Stimulated activated CD8-positive, alpha-beta memory T cell treated with anti-CD3 and anti-CD28 coated beads, Interleukin-15, amount 100 ng/mL, for 4 hours (primary cell): ENCODE data around the gene PPFIBP1.

Experiments used
- DNase-seq, 2 donors: peaks; one replicate each; pipeline ENCODE4 v3.0.0-alpha.2; 2020; ENCODE audit warnings: low read depth in 2 of 2

PPFIBP1 gene

GRCh38 chr12:27665704-27666103, 141.7 kb downstream of the PPFIBP1 start:
- DNase-seq, result no peak

GRCh38 chr12:27666510-27666909, 142.5 kb downstream of the PPFIBP1 start:
- DNase-seq, result no peak

- DNase-seq, result no peak
Measured at GRCh38 chr12:27667540-27667939, 143.5 kb downstream of the PPFIBP1 start.

GRCh38 chr12:27672051-27672450, 148.0 kb downstream of the PPFIBP1 start:
- no peak for DNase-seq

GRCh38 chr12:27672643-27673042, 148.6 kb downstream of the PPFIBP1 start:
- no peak for DNase-seq

GRCh38 chr12:27673101-27673718, 149.2 kb downstream of the PPFIBP1 start:
- DNase-seq, result no peak

- no peak for DNase-seq
Measured at GRCh38 chr12:27674989-27675388, 151.0 kb downstream of the PPFIBP1 start.

- DNase-seq, result no peak
Measured at GRCh38 chr12:27680619-27681018, 156.6 kb downstream of the PPFIBP1 start.

GRCh38 chr12:27682534-27682933, 158.5 kb downstream of the PPFIBP1 start:
- no peak for DNase-seq

- DNase-seq, result no peak
Measured at GRCh38 chr12:27685274-27685673, 161.3 kb downstream of the PPFIBP1 start.

GRCh38 chr12:27686147-27686546, 162.1 kb downstream of the PPFIBP1 start:
- DNase-seq, result no peak

- DNase-seq, result no peak
Measured at GRCh38 chr12:27688671-27689070, 164.7 kb downstream of the PPFIBP1 start.

- no peak for DNase-seq
Measured at GRCh38 chr12:27689558-27690180, 165.7 kb downstream of the PPFIBP1 start.

GRCh38 chr12:27693403-27693802, 169.4 kb downstream of the PPFIBP1 start:
- DNase-seq, result no peak

- DNase-seq, result no peak
Measured at GRCh38 chr12:27695556-27696292, 171.7 kb downstream of the PPFIBP1 start.

- DNase-seq, result no peak
Measured at GRCh38 chr12:27696293-27696652, 172.3 kb downstream of the PPFIBP1 start, which contains the start of gene REP15. TSS of gene REP15 (plus strand) at chr12:27696447. CDS start at chr12:27696563, 116 bp downstream.

GRCh38 chr12:27696864-27697564, 173.0 kb downstream of the PPFIBP1 start:
- no peak for DNase-seq

GRCh38 chr12:27703720-27704452, 179.9 kb downstream of the PPFIBP1 start:
- DNase-seq, result peak in 1 of 2 donors; percentile 47

GRCh38 chr12:27705263-27705662, 181.3 kb downstream of the PPFIBP1 start:
- no peak for DNase-seq

- no peak for DNase-seq
Measured at GRCh38 chr12:27707216-27707615, 183.2 kb downstream of the PPFIBP1 start.

GRCh38 chr12:27709212-27709931, 185.4 kb downstream of the PPFIBP1 start:
- no peak for DNase-seq
